Measurements from ENCODE around the gene NANOG. TPM values are rescaled to one million over a fixed set of nuclear protein-coding genes. Genes with fewer than 3 reads are reported as not detected.

Gene NANOG
- total and polyA plus RNA-seq, 3 experiments from 2014 or later = not detected

Other genes starting within 250 kb of the NANOG start
- not detected for gene APOBEC1, start 123.5 kb upstream of the NANOG start, total RNA-seq
- not detected for gene APOBEC1, start 123.5 kb upstream of the NANOG start, polyA plus RNA-seq
- not detected for gene GDF3, start 93.6 kb upstream of the NANOG start, total RNA-seq
- gene GDF3, start 93.6 kb upstream of the NANOG start, polyA plus RNA-seq = not detected
- not detected for gene DPPA3, start 78.0 kb upstream of the NANOG start, total RNA-seq
- not detected for gene DPPA3, start 78.0 kb upstream of the NANOG start, polyA plus RNA-seq
- not detected for gene CLEC4C, start 42.0 kb upstream of the NANOG start, total RNA-seq
- not detected for gene CLEC4C, start 42.0 kb upstream of the NANOG start, polyA plus RNA-seq
- gene NANOGNB, start 24.2 kb upstream of the NANOG start, total RNA-seq = not detected
- not detected for gene NANOGNB, start 24.2 kb upstream of the NANOG start, polyA plus RNA-seq
- under 1 TPM; 0.13 to 0.15 TPM for gene SLC2A14, start 83.5 kb downstream of the NANOG start, total RNA-seq
- gene SLC2A14, start 83.5 kb downstream of the NANOG start, polyA plus RNA-seq = not detected
- 100 to 1,000 TPM; 105 to 106 TPM for gene SLC2A3, start 146.8 kb downstream of the NANOG start, total RNA-seq
- gene SLC2A3, start 146.8 kb downstream of the NANOG start, polyA plus RNA-seq = 96.6 TPM
- 10 to 100 TPM; 22.3 to 22.5 TPM for gene FOXJ2, start 243.3 kb downstream of the NANOG start, total RNA-seq
- 18.3 TPM for gene FOXJ2, start 243.3 kb downstream of the NANOG start, polyA plus RNA-seq

Data from CD8-positive, alpha-beta memory T cell (primary cell).